DND-41 (cell line): Measurements from ENCODE around the gene TRPM3.

Experiments
- ATAC-seq: fragments of 200-7000 bp; cut with Tn5 transposase; 3 replicates; pipeline ENCODE4 v1.9.1; 2021; ENCODE audit warnings: low read depth; ENCODE audit not compliant: insufficient read depth
- DNase-seq: peaks from one replicate; pipeline ENCODE4 v3.0.0-alpha.2; 2020
- H2AFZ ChIP-seq: 2 replicates; pipeline ENCODE4 v1.6.0; 2012; ENCODE audit warnings: low read depth, low read length
- H3K27ac ChIP-seq: 2 replicates; pipeline ENCODE4 v1.5.1; 2012; ENCODE audit warnings: low read length, inconsistent platforms
- H3K27me3 ChIP-seq: fragments of 200-600 bp; sonication (generic); 2 replicates; pipeline ENCODE4 v1.6.0; 2012; ENCODE audit warnings: low read length, mild to moderate bottlenecking, inconsistent platforms; ENCODE audit not compliant: insufficient read depth, poor library complexity
- H3K36me3 ChIP-seq: 2 replicates; pipeline ENCODE4 v1.5.1; 2012; ENCODE audit warnings: low read length, inconsistent platforms; ENCODE audit not compliant: insufficient read depth
- H3K4me1 ChIP-seq: 2 replicates; pipeline ENCODE4 v1.5.1; 2012; ENCODE audit warnings: mild to moderate bottlenecking, low read length; ENCODE audit not compliant: insufficient read depth
- H3K4me2 ChIP-seq: 2 replicates; pipeline ENCODE4 v1.6.0; 2012; ENCODE audit warnings: mild to moderate bottlenecking, moderate library complexity, low read length, inconsistent platforms; ENCODE audit not compliant: insufficient read depth
- H3K4me3 ChIP-seq, 2 experiments: fragments of 200-600 bp in 1 of 2; shearing (Covaris generic) in 1 of 2; 2 replicates each; pipeline ENCODE4 v1.5.1; 2012 to 2016; ENCODE audit warnings: inconsistent platforms in 2 of 2, low read length in 2 of 2, mild to moderate bottlenecking in 2 of 2, low read depth in 1 of 2, moderate library complexity in 1 of 2
- H3K79me2 ChIP-seq: 2 replicates; pipeline ENCODE4 v1.6.0; 2012; ENCODE audit warnings: low read length, inconsistent platforms; ENCODE audit not compliant: insufficient read depth
- H3K9ac ChIP-seq: 2 replicates; pipeline ENCODE4 v1.6.0; 2012; ENCODE audit warnings: low read depth, mild to moderate bottlenecking, inconsistent platforms, low read length, moderate library complexity
- H3K9me3 ChIP-seq: 2 replicates; pipeline ENCODE4 v1.5.1; 2012; ENCODE audit warnings: low read length, moderate library complexity, mild to moderate bottlenecking, inconsistent platforms; ENCODE audit not compliant: insufficient read depth, severe bottlenecking
- H4K20me1 ChIP-seq: 2 replicates; pipeline ENCODE4 v1.6.0; 2012; ENCODE audit warnings: low read length; ENCODE audit not compliant: insufficient read depth
- EZH2 ChIP-seq: IDR thresholded peaks from 3 replicates; pipeline ENCODE4 v1.6.1; 2012; ENCODE audit warnings: borderline replicate concordance, low read depth, mild to moderate bottlenecking, moderate library complexity, low read length, inconsistent platforms; ENCODE audit not compliant: severe bottlenecking
- TF ChIP-seq, protein P1 (sequence below): IDR thresholded peaks from 2 replicates; pipeline ENCODE4 v1.5.1; 2012; ENCODE audit warnings: borderline replicate concordance, low read length, moderate library complexity, mild to moderate bottlenecking; ENCODE audit not compliant: poor library complexity, severe bottlenecking; ENCODE audit errors: extremely low read depth

The TRPM3 gene

DNA sequence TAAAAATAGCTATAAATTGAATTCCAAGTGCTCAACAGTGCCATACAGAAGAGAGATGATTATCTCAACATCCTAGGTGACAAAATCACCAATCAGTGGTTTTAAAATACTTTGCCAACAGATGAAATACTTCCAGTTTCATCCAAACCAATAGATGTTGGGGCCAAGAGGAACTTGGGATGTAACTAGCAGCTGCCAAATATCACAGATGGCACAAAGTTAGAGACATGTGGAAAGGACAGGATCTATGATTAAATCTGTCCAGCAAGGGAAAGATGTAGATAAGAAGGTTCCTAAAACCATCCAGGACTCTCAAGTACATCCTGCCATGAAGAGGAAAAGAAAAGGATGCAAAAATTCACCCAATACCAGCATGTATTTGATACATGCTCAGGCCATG lies 23.8 kb downstream of the TRPM3 start:
- H3K36me3 ChIP-seq, result no peaks in the 10 kb centered on the region
- no peaks in the 10 kb centered on the region for H3K9me3 ChIP-seq
- no peak overlapping the region for H3K9ac ChIP-seq
- no peaks in the 10 kb centered on the region for H3K79me2 ChIP-seq
- no peak overlapping the region for H3K4me3 ChIP-seq
- no peak overlapping the region for H2AFZ ChIP-seq
- TF ChIP-seq EZH2, result no peak
- TF ChIP-seq, protein P1, sequence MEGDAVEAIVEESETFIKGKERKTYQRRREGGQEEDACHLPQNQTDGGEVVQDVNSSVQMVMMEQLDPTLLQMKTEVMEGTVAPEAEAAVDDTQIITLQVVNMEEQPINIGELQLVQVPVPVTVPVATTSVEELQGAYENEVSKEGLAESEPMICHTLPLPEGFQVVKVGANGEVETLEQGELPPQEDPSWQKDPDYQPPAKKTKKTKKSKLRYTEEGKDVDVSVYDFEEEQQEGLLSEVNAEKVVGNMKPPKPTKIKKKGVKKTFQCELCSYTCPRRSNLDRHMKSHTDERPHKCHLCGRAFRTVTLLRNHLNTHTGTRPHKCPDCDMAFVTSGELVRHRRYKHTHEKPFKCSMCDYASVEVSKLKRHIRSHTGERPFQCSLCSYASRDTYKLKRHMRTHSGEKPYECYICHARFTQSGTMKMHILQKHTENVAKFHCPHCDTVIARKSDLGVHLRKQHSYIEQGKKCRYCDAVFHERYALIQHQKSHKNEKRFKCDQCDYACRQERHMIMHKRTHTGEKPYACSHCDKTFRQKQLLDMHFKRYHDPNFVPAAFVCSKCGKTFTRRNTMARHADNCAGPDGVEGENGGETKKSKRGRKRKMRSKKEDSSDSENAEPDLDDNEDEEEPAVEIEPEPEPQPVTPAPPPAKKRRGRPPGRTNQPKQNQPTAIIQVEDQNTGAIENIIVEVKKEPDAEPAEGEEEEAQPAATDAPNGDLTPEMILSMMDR, result no peak
- ATAC-seq (no peak), DNase-seq (no peak)
- H3K27me3 ChIP-seq, result no peaks in the 10 kb centered on the region
- H3K27ac ChIP-seq, result no peak overlapping the region
- no peaks in the 10 kb centered on the region for H4K20me1 ChIP-seq
- H3K4me2 ChIP-seq, result no peak overlapping the region
- no peaks in the 10 kb centered on the region for H3K4me1 ChIP-seq

DNA sequence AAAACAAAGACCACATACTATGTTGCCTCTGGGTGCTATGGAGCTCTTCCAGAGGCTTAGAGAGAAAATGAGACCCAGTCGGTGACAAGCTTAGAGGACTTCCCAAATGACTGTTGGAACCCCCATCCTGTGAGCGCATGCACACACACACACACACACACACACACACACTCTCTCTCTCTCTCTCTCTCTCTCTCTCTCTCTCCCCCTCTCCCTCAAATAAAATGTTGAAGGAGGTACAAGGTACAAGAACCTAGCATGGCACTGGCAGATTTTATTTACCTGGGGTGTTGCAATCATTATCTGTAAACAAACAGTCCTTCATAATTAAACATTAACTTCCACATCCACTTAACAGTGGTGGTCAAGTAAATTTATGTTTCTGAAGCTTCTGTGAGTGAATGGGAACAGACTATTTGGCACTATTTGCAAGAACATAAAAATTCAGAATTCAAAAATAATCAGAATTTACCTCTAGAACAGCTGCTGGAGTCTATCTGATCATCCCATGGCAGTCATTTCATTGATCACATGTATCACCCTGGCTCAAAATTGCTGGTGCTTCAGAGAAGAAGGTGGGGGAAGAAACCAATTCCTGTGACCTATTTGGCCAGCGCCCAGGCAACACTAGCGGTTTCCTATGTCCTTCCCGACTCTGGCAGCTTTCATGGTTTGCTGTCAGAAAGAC lies 24.9 kb downstream of the TRPM3 start:
- no peaks in the 10 kb centered on the region for H3K9me3 ChIP-seq
- H2AFZ ChIP-seq, result no peak overlapping the region

DNA sequence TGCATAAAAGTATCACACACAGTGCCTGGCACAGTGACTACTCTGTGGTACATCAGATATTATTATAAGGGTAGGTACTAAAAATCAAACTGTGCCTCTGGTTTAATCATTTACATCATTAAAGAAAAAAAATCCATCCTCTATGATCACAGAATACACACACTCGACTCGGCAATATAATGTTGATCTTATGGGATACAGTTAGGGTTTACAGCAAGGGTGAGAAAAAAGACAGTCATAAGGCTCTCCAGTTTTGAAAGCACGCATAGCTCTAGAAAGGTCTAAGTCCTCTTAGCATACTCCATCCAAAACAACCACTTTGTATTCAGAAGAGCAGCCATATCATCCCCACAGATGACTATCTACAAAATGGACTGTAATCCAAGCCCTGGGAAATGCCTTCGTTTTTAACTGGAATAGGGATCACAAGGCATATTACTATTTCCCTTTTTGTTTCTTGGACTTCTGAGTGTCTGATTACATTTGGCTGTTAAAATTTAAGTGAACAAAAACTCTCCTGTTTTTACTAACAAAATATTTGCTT lies 26.6 kb downstream of the TRPM3 start:
- Histone ChIP-seq H4K20me1 (no peaks in the 10 kb centered on the region), H3K4me1 (no peaks in the 10 kb centered on the region), H3K9ac (no peak overlapping the region), H3K79me2 (no peaks in the 10 kb centered on the region), H3K4me2 (no peak overlapping the region), H3K9me3 (no peaks in the 10 kb centered on the region), H3K27ac (no peak overlapping the region), H2AFZ (no peak overlapping the region), H3K27me3 (no peaks in the 10 kb centered on the region), H3K36me3 (no peaks in the 10 kb centered on the region), H3K4me3 (no peak overlapping the region)
- no peak for ATAC-seq
- DNase-seq, result no peak
- TF ChIP-seq, protein P1, result no peak
- no peak for TF ChIP-seq EZH2

More for the DNA sequence above, 24.9 kb downstream of the TRPM3 start:
- ATAC-seq, result no peak
- Histone ChIP-seq H3K4me1 (no peaks in the 10 kb centered on the region), H3K27me3 (no peaks in the 10 kb centered on the region), H3K27ac (no peak overlapping the region), H3K4me3 (no peak overlapping the region), H3K79me2 (no peaks in the 10 kb centered on the region), H3K4me2 (no peak overlapping the region), H4K20me1 (no peaks in the 10 kb centered on the region), H3K9ac (no peak overlapping the region), H3K36me3 (no peaks in the 10 kb centered on the region)
- TF ChIP-seq, protein P1, result no peak
- TF ChIP-seq EZH2, result no peak
- no peak for DNase-seq
